H1 (cell line): ENCODE data around the gene ALK. TPM values are rescaled to one million over a fixed set of nuclear protein-coding genes. Genes with fewer than 3 reads are reported as not detected.

ENCODE experiments used
- CTBP2 ChIP-seq: IDR thresholded peaks from 2 replicates; pipeline ENCODE4 v1.7.0; 2011; ENCODE audit warnings: borderline replicate concordance, mild to moderate bottlenecking, moderate library complexity, mixed read lengths, low read length; ENCODE audit not compliant: insufficient read depth, insufficient read length
- JUN ChIP-seq: IDR thresholded peaks from 2 replicates; pipeline ENCODE4 v1.6.1; 2011; ENCODE audit warnings: low read depth, mild to moderate bottlenecking, improper control_type of control experiment, low read length
- RAD21 ChIP-seq, 2 experiments: IDR thresholded peaks in 1 of 2; conservative IDR thresholded peaks in 1 of 2; 2 replicates each; pipeline ENCODE4 v1.6.1; 2011; ENCODE audit warnings: low read depth in 2 of 2, low read length in 2 of 2, improper control_type of control experiment in 1 of 2, inconsistent platforms in 1 of 2, mild to moderate bottlenecking in 1 of 2, moderate library complexity in 1 of 2
- TBP ChIP-seq: IDR thresholded peaks from 2 replicates; pipeline ENCODE4 v1.6.1; 2011; ENCODE audit warnings: low read depth, low read length, improper control_type of control experiment
- YY1 ChIP-seq: IDR thresholded peaks from 2 replicates; pipeline ENCODE4 v1.6.1; 2011; ENCODE audit warnings: low read depth, mild to moderate bottlenecking, low read length
- polyA plus RNA-seq, 7 experiments: library from polyadenylated mRNA; depleted of rRNA in 3 of 7; stranded (reverse) in 5 of 7; unstranded in 2 of 7; fragments of >200 nt in 5 of 7; fragments of 200-250 nt in 2 of 7; gene quantifications; 1 replicate in 5 of 7; 2 replicates in 1 of 7; 4 replicates in 1 of 7; pipeline versions ENCODE4 v1.2.1 to v1.2.3, GENCODE V29; 2011 to 2013; ENCODE audit warnings: missing spikeins in 2 of 7, mixed read lengths in 2 of 7
- total RNA-seq: library from RNA; stranded (reverse); fragmentation: NEBNext Ultra II Directional; extraction: Animal tissue kit (Norgen Biotek cat#: 25700); gene quantifications from 2 replicates; pipeline ENCODE4 v1.2.1, GENCODE V29; 2021

ALK gene
- total and polyA plus RNA-seq, 2 of the 8 experiments (the other 6 are each of a cell fraction or from before 2014, with no cell fraction given) = 0.02 to 0.09 TPM

- TF ChIP-seq TBP = no peak
- peak; percentile 75; the same call in 1 of the 2 replicates for TF ChIP-seq YY1
- TF ChIP-seq CTBP2 = no peak
- TF ChIP-seq RAD21 (IDR thresholded peaks at IDR 0.05 in 1 of 2, conservative IDR thresholded peaks at IDR 0.05 in 1 of 2; ENCODE audit: low read depth in 2 of 2, low read length in 2 of 2) = peak; percentile 71 to 80
- TF ChIP-seq JUN = no peak
Observed at GRCh38 chr2:29295845-29296244, 625.5 kb downstream of the ALK start (continued).
